Muscle layer of duodenum (tissue), 2 donors: Measurements from ENCODE around the gene POM121.
"Not testable (repeated sequence)": the region's sequence is repeated elsewhere in the genome, so short reads cannot be mapped to it uniquely, and the experiment has no call there.

ENCODE experiments used
- H3K27ac ChIP-seq: one replicate; pipeline ENCODE4 v1.7.0; 2013; ENCODE audit warnings: mild to moderate bottlenecking, low read length
- H3K27me3 ChIP-seq: one replicate; pipeline ENCODE4 v1.7.0; 2013; ENCODE audit warnings: low read depth, mild to moderate bottlenecking, control low read depth, low read length
- H3K36me3 ChIP-seq, 2 donors: one replicate each; pipeline ENCODE4 v1.7.0; 2013; ENCODE audit warnings: low read length in 2 of 2, control low read depth in 1 of 2, mild to moderate bottlenecking in 1 of 2; ENCODE audit not compliant: insufficient read depth in 2 of 2, control insufficient read depth in 1 of 2
- H3K4me1 ChIP-seq, 2 donors: one replicate each; pipeline ENCODE4 v1.7.0; 2013; ENCODE audit warnings: low read length in 2 of 2, mild to moderate bottlenecking in 2 of 2, control low read depth in 1 of 2, moderate library complexity in 1 of 2; ENCODE audit not compliant: insufficient read depth in 2 of 2, control insufficient read depth in 1 of 2
- H3K4me3 ChIP-seq, 2 donors: one replicate each; pipeline ENCODE4 v1.7.0; 2013; ENCODE audit warnings: low read length in 2 of 2, low read depth in 1 of 2, mild to moderate bottlenecking in 1 of 2
- H3K9me3 ChIP-seq, 2 donors: one replicate each; pipeline ENCODE4 v1.7.0; 2013; ENCODE audit warnings: low read length in 2 of 2, control low read depth in 1 of 2, mild to moderate bottlenecking in 1 of 2; ENCODE audit not compliant: control insufficient read depth in 1 of 2
- donor health status: healthy.

POM121 gene

DNA sequence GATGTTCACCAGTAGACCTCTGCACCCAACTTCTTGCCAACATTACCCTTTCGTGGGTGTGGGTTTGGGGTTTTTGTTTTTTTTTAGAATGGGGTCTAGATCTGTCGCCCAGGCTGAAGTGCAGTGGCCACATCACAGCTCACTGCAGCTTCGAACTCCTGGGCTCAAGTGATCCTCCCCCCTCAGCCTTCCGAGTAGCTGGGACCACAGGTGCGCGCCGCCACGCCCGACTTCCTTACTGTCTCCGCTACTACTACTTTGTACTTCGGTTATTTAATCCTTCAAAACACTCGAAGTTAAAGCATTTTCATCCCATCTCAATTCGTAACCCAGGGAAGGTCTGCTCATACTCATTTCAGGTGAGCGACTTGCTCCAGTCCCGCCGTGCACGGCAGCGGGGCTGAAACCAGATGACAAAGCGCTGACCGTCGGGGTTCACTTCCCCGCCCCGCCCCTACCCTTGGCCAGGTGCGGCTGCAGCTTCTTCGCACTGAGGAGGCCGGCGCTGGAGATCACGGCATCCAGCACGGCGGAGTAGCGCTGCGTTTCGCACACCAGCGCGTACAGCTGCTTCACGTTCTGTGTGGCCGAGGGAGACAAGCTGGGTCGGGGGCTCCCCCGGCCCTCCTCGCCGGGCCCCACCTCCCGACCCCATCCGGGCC is 29.1 kb downstream of the POM121 start:
- not testable (repeated sequence) for H3K4me3 ChIP-seq, H3K4me1 ChIP-seq, H3K27me3 ChIP-seq, H3K9me3 ChIP-seq, H3K36me3 ChIP-seq, H3K27ac ChIP-seq

DNA sequence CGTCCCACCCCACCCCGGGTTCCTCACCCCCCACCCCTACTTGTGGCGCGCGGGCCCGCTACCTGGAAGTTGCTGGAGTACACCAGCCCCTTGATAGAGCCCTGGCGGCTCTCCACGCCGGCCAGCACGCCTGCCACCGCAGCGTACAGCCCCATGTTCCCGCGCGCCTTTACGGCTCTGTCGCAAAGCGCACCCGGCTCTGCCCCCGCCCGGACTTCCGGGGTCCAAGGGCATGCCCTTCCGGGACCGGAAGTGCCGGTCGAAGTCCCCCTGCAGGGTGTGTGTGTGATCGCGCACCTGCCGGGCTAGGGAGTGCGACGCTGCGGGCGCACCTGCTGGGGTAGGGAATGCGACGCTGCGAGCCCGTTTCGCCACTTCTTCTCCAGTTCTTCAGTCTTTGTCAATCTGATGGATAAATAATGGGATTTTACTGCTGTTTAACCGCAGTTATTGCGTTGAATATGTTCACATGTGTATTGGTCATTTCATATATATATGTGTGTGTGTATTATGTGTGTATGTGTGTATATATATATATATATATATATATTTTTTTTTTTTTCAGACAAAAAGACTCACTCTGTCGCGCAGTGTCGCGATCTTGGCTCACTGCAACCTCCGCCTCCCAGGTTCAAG is 29.8 kb downstream of the POM121 start:
- not testable (repeated sequence) for H3K4me3 ChIP-seq, H3K27me3 ChIP-seq, H3K9me3 ChIP-seq, H3K27ac ChIP-seq, H3K36me3 ChIP-seq, H3K4me1 ChIP-seq

DNA sequence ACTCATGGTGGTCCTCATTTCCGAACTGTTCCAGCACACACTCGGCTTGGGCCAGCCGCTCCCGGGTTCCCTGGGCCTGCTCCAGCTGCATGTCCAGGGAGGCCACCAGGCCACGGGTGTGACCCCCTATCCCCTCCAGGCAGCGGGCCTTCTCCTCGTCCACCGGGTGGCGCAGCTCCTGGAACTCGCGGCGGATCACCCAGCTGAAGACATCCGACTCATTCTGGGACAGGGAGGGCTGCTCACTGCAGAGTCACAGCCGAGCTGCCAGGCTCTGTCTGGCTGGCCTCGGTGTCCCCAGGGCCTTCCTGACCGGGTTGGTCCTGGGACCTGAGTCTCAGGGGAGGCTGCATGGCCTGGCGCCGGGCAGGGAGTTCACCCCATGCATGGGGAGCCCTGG is 35.1 kb downstream of the POM121 start:
- H3K4me1 ChIP-seq, H3K36me3 ChIP-seq, H3K9me3 ChIP-seq, H3K4me3 ChIP-seq, H3K27me3 ChIP-seq, H3K27ac ChIP-seq: not testable (repeated sequence)

DNA sequence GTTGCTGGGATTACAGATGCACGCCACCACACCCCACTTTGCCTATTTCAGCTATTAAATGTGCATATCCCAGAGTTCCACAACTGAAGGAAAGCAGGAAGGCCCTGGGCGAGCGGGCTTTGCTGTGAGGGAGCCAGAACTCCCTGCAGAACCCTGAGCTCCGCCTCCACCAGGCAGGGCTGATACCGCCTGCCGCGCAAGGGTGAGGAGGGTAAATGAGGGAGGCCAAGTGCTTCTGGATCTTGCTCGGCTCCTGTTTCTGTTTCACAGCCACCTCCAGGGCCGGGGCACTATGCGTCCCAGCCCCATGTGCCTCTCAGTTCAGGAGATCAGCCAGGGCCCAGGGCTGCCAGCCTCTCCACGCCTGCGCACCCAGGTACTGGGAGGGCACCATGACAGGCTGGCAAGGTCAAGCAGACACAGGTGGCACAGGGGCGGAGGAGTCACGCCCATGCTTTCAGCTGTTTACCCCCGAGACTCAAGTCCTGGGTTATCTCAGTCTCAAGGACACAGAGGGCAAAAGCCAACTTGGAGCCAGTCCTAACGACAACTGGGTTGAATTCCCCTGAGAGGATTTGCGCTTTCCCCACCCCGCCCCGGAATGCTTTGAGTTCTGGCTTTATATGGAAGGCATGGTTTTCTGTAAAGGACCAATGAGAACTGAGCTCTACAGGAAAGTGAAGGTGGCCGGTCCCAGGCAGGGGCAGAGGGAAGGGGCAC is 35.9 kb downstream of the POM121 start:
- H3K4me3 ChIP-seq, H3K36me3 ChIP-seq, H3K27ac ChIP-seq, H3K9me3 ChIP-seq, H3K4me1 ChIP-seq, H3K27me3 ChIP-seq: not testable (repeated sequence)

DNA sequence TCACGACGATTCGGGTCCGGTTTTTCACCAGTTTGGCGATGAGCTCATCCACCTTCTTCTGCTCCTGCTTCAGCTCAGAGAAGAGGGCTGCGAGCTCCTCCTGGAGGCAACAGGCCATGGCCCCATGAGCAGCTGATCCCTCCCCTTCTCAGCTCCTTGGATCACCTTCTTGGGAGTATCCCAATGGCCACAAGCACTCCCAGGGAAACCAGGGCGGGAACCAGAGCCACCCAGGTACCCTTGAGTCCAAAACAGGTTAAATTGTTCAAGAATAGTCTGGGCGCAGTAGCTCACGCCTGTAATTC is 36.4 kb downstream of the POM121 start:
- not testable (repeated sequence) for H3K36me3 ChIP-seq, H3K4me3 ChIP-seq, H3K4me1 ChIP-seq, H3K27ac ChIP-seq, H3K9me3 ChIP-seq, H3K27me3 ChIP-seq

DNA sequence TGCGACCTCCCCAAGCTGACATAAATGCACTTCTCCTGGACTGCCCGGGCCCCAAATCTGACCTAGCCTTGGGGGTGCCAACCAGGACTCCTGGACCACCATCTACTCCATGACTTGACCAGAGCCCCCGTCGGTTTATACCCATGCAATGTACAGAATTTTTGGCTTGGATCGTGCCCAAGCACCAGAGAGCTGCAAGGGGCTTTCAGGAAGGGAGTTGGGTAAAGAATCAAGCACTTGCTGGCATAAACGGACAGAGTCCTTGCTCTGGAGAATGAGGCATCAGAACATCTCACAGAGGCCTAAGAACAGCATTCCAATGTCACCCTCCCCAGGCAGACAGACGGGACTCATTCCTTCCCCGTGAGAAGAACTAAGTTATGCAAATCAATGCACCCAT is 38.2 kb downstream of the POM121 start:
- H3K4me1 ChIP-seq, H3K36me3 ChIP-seq, H3K4me3 ChIP-seq, H3K27me3 ChIP-seq, H3K9me3 ChIP-seq, H3K27ac ChIP-seq: not testable (repeated sequence)

DNA sequence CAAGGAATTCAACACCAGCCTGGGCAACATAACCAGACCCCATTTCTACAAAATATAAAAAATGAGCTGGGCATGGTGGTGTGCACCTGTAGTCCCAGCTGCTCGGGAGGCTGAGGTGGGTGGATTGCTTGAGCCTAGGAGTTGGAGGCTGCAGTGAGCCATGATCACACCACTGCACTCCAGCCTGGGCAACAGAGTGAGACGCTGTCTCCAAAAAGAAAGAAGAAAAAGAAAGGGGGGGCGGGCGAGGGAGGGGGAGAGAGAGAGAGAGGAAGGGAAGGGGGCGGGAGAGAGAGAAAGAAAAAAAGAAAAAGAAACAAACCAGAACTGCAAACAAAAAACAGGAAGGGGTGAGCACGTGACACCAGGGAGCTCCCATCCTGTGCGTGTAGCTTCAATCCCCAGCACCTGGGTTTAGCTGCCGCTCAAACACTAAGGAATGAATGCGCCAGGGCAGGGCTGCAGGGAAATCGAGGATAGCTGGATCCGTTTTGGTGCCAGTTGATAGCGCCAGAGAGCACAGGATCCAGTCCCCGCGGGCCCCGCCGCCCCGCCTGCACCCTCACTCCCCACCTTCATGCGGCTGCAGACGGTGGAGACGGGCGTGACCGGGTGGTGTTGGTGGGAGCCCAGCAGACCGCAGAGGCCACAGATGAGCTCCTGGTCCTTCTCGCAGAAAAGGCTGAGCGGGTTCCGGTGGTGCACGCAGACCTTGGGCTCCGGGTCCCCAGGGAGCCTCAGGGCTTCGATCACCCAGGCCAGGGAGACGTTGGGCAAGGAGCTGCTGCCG is 40.5 kb downstream of the POM121 start:
- not testable (repeated sequence) for H3K36me3 ChIP-seq, H3K4me1 ChIP-seq, H3K27me3 ChIP-seq, H3K27ac ChIP-seq, H3K9me3 ChIP-seq, H3K4me3 ChIP-seq

DNA sequence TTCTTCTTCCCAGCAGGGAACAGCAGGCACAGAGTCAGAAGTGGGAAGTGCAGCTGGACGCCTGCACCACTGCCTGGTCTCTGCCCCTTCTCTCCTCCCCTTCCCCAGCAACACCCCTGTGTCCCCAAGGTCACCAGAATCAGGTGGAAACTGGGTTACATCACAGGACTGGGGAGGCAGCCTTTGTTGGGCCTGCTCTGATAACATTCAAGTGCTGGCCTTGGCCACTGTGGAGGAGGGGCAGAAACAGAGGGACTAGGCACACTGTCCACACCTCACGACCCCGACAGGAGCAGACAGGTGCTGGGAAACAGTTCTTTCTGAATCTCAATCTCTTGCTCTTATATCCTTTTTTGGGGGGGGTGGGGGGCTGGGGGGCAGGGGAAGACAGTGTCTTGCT is 42.0 kb downstream of the POM121 start:
- not testable (repeated sequence) for H3K9me3 ChIP-seq, H3K27me3 ChIP-seq, H3K4me1 ChIP-seq, H3K27ac ChIP-seq, H3K4me3 ChIP-seq, H3K36me3 ChIP-seq

DNA sequence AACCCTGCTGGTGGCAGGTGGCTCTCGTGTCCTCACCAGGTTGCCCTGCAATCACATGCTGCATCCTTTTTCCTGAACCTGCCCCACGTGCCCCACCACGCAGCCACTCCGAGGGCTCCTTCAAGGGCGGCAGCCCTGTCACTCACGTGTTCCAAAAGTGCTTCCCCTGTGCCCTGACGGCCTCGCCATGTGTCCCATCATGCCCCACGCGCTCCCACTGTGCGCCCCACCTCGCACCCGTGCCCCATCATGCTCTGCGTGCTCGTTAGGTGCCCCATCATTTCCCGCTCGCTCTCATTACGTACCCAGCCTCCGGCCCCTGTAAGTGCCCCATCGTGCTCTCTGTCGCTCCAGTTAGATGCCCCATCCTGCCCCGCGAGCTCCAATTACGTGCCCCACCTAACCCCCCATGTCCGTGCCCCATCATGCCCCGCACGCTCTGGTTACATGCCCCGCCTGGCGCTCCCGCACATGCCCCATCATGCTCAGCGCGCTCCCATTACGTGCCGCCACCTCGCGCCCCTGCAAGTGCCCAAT is 44.2 kb downstream of the POM121 start, which contains the start of gene TRIM74:
Gene TRIM74, minus strand, starts transcription at position 487 of the 537 bp plus-strand sequence. CDS start 3,309 bp downstream, outside the sequence.
- not testable (repeated sequence) for H3K4me1 ChIP-seq, H3K36me3 ChIP-seq, H3K27ac ChIP-seq, H3K4me3 ChIP-seq, H3K9me3 ChIP-seq, H3K27me3 ChIP-seq

DNA sequence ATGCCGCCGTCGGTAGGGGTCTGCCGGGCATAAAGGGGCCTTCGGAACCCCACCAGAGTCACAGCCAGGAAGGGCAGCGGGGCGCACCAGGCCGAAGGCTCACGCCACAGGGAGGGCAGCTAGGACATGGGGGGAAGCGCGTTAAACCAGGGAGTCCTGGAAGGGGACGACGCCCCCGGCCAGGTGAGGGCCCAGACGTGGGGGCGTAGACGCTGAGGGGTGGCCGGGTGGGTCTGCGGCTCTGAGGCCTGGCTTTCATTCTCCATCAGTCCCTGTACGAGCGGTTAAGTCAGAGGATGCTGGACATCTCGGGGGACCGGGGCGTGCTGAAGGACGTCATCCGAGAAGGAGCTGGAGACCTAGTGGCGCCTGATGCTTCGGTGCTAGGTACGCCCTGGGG is 44.8 kb downstream of the POM121 start:
- H3K27ac ChIP-seq, H3K4me3 ChIP-seq, H3K36me3 ChIP-seq, H3K4me1 ChIP-seq, H3K27me3 ChIP-seq, H3K9me3 ChIP-seq: not testable (repeated sequence)

DNA sequence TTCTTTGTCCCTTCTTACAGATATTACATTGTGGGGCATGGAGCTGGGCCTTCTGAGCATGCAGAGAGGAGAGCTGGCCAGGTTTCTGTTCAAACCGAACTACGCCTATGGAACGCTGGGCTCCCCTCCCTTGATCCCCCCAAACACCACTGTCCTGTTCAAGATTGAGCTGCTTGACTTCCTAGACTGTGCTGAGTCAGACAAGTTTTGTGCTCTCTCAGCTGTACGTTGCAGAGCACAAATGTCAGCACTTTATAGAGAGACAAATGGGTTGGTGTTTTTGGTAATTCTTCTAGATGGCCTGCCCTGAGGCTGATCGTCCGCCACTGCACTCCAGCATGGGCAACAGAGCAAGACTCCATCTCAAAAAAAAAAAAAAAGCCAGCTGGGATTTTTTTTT is 46.6 kb downstream of the POM121 start:
- not testable (repeated sequence) for H3K27me3 ChIP-seq, H3K9me3 ChIP-seq, H3K27ac ChIP-seq, H3K4me1 ChIP-seq, H3K4me3 ChIP-seq, H3K36me3 ChIP-seq
